A549 (cell line): ENCODE data around the gene SGO1. TPM values are rescaled to one million over a fixed set of nuclear protein-coding genes. Genes with fewer than 3 reads are reported as not detected.

ENCODE experiments used
- ATAC-seq, 2 experiments: fragments of 200-7000 bp in 1 of 2; fragments of >200 bp in 1 of 2; cut with Nextera tagmentation in 1 of 2; cut with Tn5 transposase in 1 of 2; 3 replicates each; pipeline versions ENCODE4 v1.8.0 to v1.9.1; 2018 to 2020; ENCODE audit warnings: mild to moderate bottlenecking in 1 of 2, moderate library complexity in 1 of 2
- CTCF ChIA-PET: fragments of 300-600 bp; sonication (Branson Sonifier 250); formaldehyde crosslinking; extraction: SDS; loops from one replicate; lab custom pipeline; 2021; ENCODE audit warnings: antibody characterized with exemption, inconsistent platforms; lab: Yijun Ruan, JAX
- POLR2A ChIA-PET: fragments of 350-600 bp; formaldehyde crosslinking; extraction: SDS; loops from one replicate; lab custom pipeline; 2021; ENCODE audit warnings: antibody characterized with exemption, inconsistent platforms; lab: Yijun Ruan, JAX
- DNase-seq, 2 experiments: peaks; one replicate each; pipeline versions ENCODE4 v3.0.0 to v3.0.0-alpha.2; 2011 to 2016; ENCODE audit warnings: low read depth in 1 of 2, low spot score in 1 of 2
- FAIRE-seq: peaks from 2 replicates; lab custom pipeline; 2011; peaks lifted over from hg19 to GRCh38; lab: Jason Lieb, UNC
- H3K27ac ChIP-seq, 2 experiments: fragments of >200 bp; sonication (Bioruptor Twin); formaldehyde crosslinking; 3 replicates each; pipeline ENCODE4 v1.5.1; 2016 to 2017
- H3K4me1 ChIP-seq: fragments of >200 bp; sonication (Bioruptor Twin); formaldehyde crosslinking; 3 replicates; pipeline ENCODE4 v1.6.1; 2016
- H3K4me2 ChIP-seq: fragments of >200 bp; sonication (Bioruptor Twin); formaldehyde crosslinking; 3 replicates; pipeline ENCODE4 v1.6.1; 2016
- H3K4me3 ChIP-seq: fragments of >200 bp; sonication (Bioruptor Twin); formaldehyde crosslinking; 3 replicates; pipeline ENCODE4 v1.5.1; 2016
- H3K9me3 ChIP-seq: fragments of >200 bp; sonication (Bioruptor Twin); formaldehyde crosslinking; 3 replicates; pipeline ENCODE4 v1.6.1; 2016
- BCL3 ChIP-seq: fragments of >200 bp; sonication (Bioruptor Twin); formaldehyde crosslinking; IDR thresholded peaks from 3 replicates; pipeline ENCODE4 v1.6.1; 2016
- BHLHE40 ChIP-seq: IDR thresholded peaks from 2 replicates; pipeline ENCODE4 v1.6.1; 2012; ENCODE audit warnings: low read depth, low read length, inconsistent platforms
- CBX8 ChIP-seq: fragments of 200-600 bp; sonication (generic); IDR thresholded peaks from 2 replicates; pipeline ENCODE4 v1.6.1; 2016
- CHD2 ChIP-seq: fragments of 150-350 bp; IDR thresholded peaks from 2 replicates; pipeline ENCODE4 v1.6.1; 2014; ENCODE audit warnings: low read length; ENCODE audit not compliant: partially characterized antibody
- CHD4 ChIP-seq: fragments of 200-600 bp; sonication (generic); IDR thresholded peaks from 2 replicates; pipeline ENCODE4 v1.6.1; 2016; ENCODE audit warnings: antibody characterized with exemption, mild to moderate bottlenecking, borderline replicate concordance
- EHMT2 ChIP-seq: fragments of 200-600 bp; sonication (generic); IDR thresholded peaks from 2 replicates; pipeline ENCODE4 v1.6.1; 2016; ENCODE audit warnings: antibody characterized with exemption, low read depth, mild to moderate bottlenecking, moderate library complexity
- EP300 ChIP-seq, 2 experiments: fragments of >200 bp; sonication (Bioruptor Twin); formaldehyde crosslinking; IDR thresholded peaks; 2 replicates in 1 of 2; 3 replicates in 1 of 2; pipeline ENCODE4 v1.6.1; 2016 to 2017
- FOSB ChIP-seq: fragments of 250-450 bp; sonication (Bioruptor Pico); IDR thresholded peaks from 2 replicates; pipeline ENCODE4 v1.5.0; 2020; ENCODE audit warnings: mild to moderate bottlenecking, moderate library complexity
- GATA3 ChIP-seq: IDR thresholded peaks from 2 replicates; pipeline ENCODE4 v1.6.1; 2012; ENCODE audit warnings: borderline replicate concordance
- HDAC2 ChIP-seq: fragments of 200-600 bp; sonication (generic); IDR thresholded peaks from 2 replicates; pipeline ENCODE4 v1.6.1; 2016
- HEYL ChIP-seq: fragments of 250-450 bp; sonication (Bioruptor Pico); IDR thresholded peaks from 2 replicates; pipeline ENCODE4 v1.8.0; 2021; ENCODE audit warnings: mild to moderate bottlenecking, moderate library complexity
- HOXA7 ChIP-seq: fragments of 250-450 bp; sonication (Bioruptor Pico); IDR thresholded peaks from 2 replicates; pipeline ENCODE4 v1.5.0; 2020; ENCODE audit warnings: mild to moderate bottlenecking, moderate library complexity
- HOXB5 ChIP-seq: fragments of 250-450 bp; sonication (Bioruptor Pico); IDR thresholded peaks from 2 replicates; pipeline ENCODE4 v1.5.0; 2020; ENCODE audit warnings: mild to moderate bottlenecking, moderate library complexity
- JUNB ChIP-seq: fragments of >200 bp; sonication (Bioruptor Twin); formaldehyde crosslinking; IDR thresholded peaks from 2 replicates; pipeline ENCODE4 v1.6.1; 2016
- KDM5A ChIP-seq: fragments of 200-600 bp; sonication (generic); IDR thresholded peaks from 2 replicates; pipeline ENCODE4 v1.6.1; 2016; ENCODE audit warnings: antibody characterized with exemption, mild to moderate bottlenecking
- NFE2L2 ChIP-seq: fragments of 150-350 bp; conservative IDR thresholded peaks from 2 replicates; pipeline ENCODE4 v1.6.1; 2014; ENCODE audit warnings: low read length
- NPAS2 ChIP-seq: fragments of 250-450 bp; sonication (Bioruptor Pico); IDR thresholded peaks from 2 replicates; pipeline ENCODE4 v1.8.0; 2022; ENCODE audit warnings: mild to moderate bottlenecking, moderate library complexity, borderline replicate concordance
- RCOR1 ChIP-seq: fragments of 150-350 bp; IDR thresholded peaks from 2 replicates; pipeline ENCODE4 v1.6.1; 2014; ENCODE audit warnings: antibody characterized with exemption, low read length, low read depth
- RFX5 ChIP-seq: fragments of 450-650 bp; IDR thresholded peaks from 2 replicates; pipeline ENCODE4 v1.7.1; 2014; ENCODE audit warnings: antibody characterized with exemption, mild to moderate bottlenecking, moderate library complexity
- TFCP2L1 ChIP-seq: fragments of 250-450 bp; sonication (Bioruptor Pico); IDR thresholded peaks from 2 replicates; pipeline ENCODE4 v1.5.0; 2021; ENCODE audit warnings: mild to moderate bottlenecking
- TP53 ChIP-seq: fragments of 250-450 bp; sonication (Bioruptor Pico); IDR thresholded peaks from 2 replicates; pipeline ENCODE4 v1.5.0; 2021; ENCODE audit warnings: mild to moderate bottlenecking, moderate library complexity
- ZC3H11A ChIP-seq: fragments of 450-650 bp; IDR thresholded peaks from 2 replicates; pipeline ENCODE4 v1.6.1; 2014; ENCODE audit warnings: antibody characterized with exemption, mild to moderate bottlenecking
- ZFP36 ChIP-seq: fragments of 450-650 bp; IDR thresholded peaks from 2 replicates; pipeline ENCODE4 v1.6.1; 2014; ENCODE audit warnings: borderline replicate concordance; ENCODE audit not compliant: partially characterized antibody
- WGBS: methylation state at CpG from one replicate; pipeline ENCODE4 v1.1.6; 2017; ENCODE audit errors: missing lambda C conversion rate; 5-methylcytosine and 5-hydroxymethylcytosine counted together
- polyA plus RNA-seq, 4 experiments: library from polyadenylated mRNA; depleted of rRNA in 3 of 4; stranded (reverse); fragments of >200 nt; fragmentation: RNase III in 1 of 4; extraction: RNeasy Plus Mini Kit Qiagen cat#74134 plus additional on column Dnase treatment in 1 of 4; gene quantifications; 2 replicates in 3 of 4; 3 replicates in 1 of 4; pipeline ENCODE4 v1.2.3, GENCODE V29; 2011 to 2017
- TF ChIP-seq, protein P1 (sequence below): IDR thresholded peaks from 2 replicates; pipeline ENCODE4 v1.6.1; 2012

SGO1 gene
- polyA plus RNA-seq, 2 of the 4 experiments (the other 2 are of a cell fraction): 17.1 to 25.2 TPM

DNA sequence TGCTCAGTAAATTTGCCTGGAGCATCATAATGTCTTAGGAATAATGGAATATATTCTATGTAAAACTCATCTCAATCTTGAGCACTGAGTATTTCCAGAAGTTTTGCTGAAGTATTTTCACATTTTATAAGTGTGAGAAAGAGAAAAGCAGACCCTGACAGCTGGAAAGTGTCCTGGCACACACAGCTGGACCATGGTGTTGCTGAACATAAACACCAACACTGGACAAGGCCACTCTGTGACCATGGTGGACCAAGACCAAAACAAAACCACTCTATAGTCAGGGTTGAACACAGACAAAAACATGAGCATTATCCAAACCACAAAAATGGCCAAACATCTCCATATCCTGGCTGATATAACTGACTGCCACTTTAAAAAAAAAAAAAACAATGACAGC lies 15.1 kb upstream of the SGO1 start:
- Histone ChIP-seq H3K4me3 (no peak overlapping the region), H3K4me1 (no peaks in the 10 kb centered on the region), H3K27ac (no peak overlapping the region), H3K4me2 (no peak overlapping the region)
- no peak for DNase-seq
- no peak for FAIRE-seq
- TF ChIP-seq RCOR1 (no peak), HOXB5 (CRISPR knock-in tag) (no peak), RFX5 (no peak), HEYL (CRISPR knock-in tag) (no peak), EP300 (IDR thresholded peaks at IDR 0.05) (no peak), CHD2 (no peak), JUNB (no peak), ZFP36 (no peak), KDM5A (no peak), EHMT2 (no peak), BHLHE40 (no peak), CHD4 (no peak)
- TF ChIP-seq, all 56 proteins: peak for 0
- CTCF ChIA-PET: no interaction called here
- H3K9me3 ChIP-seq: no peaks in the 10 kb centered on the region
- no peak for ATAC-seq
- POLR2A ChIA-PET: no interaction called here

- no peak overlapping the region for H3K4me2 ChIP-seq
Observed at GRCh38 chr3:20197775-20198174, 11.8 kb upstream of the SGO1 start.

GRCh38 chr3:20194793-20195460 lies 8.9 kb upstream of the SGO1 start:
- CTCF ChIA-PET: no interaction called here
- TF ChIP-seq TP53 (CRISPR knock-in tag) (no peak), HDAC2 (no peak), CBX8 (no peak), HOXA7 (CRISPR knock-in tag) (no peak), EHMT2 (no peak), NPAS2 (CRISPR knock-in tag) (no peak), GATA3 (no peak), EP300 (IDR thresholded peaks at IDR 0.05) (no peak), BCL3 (no peak), ZC3H11A (no peak), ZFP36 (no peak), TFCP2L1 (no peak)
- TF ChIP-seq, all 56 proteins: peak for 0

More at GRCh38 chr3:20197775-20198174, 11.8 kb upstream of the SGO1 start:
- Histone ChIP-seq H3K27ac (no peak overlapping the region), H3K4me3 (no peak overlapping the region), H3K4me1 (no peaks in the 10 kb centered on the region), H3K9me3 (no peaks in the 10 kb centered on the region)
- ATAC-seq (no peak), FAIRE-seq (no peak), DNase-seq (no peak)
- TF ChIP-seq, protein P1, sequence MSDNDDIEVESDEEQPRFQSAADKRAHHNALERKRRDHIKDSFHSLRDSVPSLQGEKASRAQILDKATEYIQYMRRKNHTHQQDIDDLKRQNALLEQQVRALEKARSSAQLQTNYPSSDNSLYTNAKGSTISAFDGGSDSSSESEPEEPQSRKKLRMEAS: no peak
- TF ChIP-seq NFE2L2 (no peak), TP53 (CRISPR knock-in tag) (no peak), EHMT2 (no peak), FOSB (CRISPR knock-in tag) (no peak)
- WGBS: 69% methylated on average over 3 of the region's 3 CpGs
- POLR2A ChIA-PET: no interaction called here
- CTCF ChIA-PET: no interaction called here

More at GRCh38 chr3:20194793-20195460, 8.9 kb upstream of the SGO1 start:
- Histone ChIP-seq H3K4me1 (no peaks in the 10 kb centered on the region), H3K4me2 (no peak overlapping the region), H3K4me3 (no peak overlapping the region), H3K27ac (no peak overlapping the region), H3K9me3 (no peaks in the 10 kb centered on the region)
- DNase-seq (no peak), FAIRE-seq (no peak), ATAC-seq (no peak)
- POLR2A ChIA-PET: interaction anchor here (1.5 kb wide), 1 partner anchor 8 kb away, joined by 3 read pairs; no protein-coding TSS in a partner anchor
- 56% methylated on average over 7 of the region's 7 CpGs for whole genome bisulfite sequencing
